ENCODE data around the gene PHACTR1. TPM values are rescaled to one million over a fixed set of nuclear protein-coding genes. Genes with fewer than 3 reads are reported as not detected.

PHACTR1 gene
- total RNA-seq, 1 donor from 2014 or later, result 8.5 TPM

DNA sequence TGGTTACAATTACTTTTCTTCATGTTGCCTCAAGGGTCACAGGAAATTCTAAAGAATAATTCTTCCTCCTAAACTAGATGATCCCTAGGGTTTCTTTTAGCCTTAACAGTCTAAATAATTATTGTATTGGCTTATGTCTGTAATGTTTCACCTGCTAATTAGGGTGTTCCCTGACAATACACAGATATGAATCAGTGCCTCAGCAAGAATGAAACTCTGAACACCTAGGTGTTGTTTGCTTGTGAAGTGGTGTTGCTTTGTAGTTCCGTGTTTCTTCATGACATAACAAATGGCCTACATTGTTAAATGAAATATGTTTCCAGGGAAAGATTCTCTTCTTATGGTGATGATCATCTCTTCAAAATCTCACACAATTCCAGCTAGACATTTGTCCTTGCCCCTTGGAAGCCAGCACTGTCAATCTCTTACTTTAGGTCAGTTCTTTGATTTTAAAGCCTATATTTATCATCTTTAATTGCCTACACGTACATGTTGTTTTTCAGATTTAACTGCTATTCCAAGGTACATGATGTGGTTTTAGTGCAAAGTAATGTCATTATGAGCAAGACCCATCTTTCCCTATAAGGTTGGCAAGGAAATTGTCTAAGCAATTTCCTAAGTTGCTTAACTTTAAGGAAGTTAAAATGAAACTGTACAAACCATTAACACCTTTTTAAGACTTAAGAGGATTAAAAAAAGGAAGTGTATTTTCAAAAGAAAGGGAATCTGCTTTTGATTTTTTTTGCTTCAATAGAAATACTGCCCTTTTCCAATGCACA lies 499.9 kb downstream of the PHACTR1 start:
- H3K27me3 Mint-ChIP-seq (ENCODE audit: low read depth, unreplicated experiment), result no peaks in the 10 kb centered on the region
- peaks cover 6% of the 10 kb centered on the region for H3K36me3 Mint-ChIP-seq (ENCODE audit: low read depth, unreplicated experiment)
- peaks cover 5% of the 10 kb centered on the region for H3K9me3 Mint-ChIP-seq (ENCODE audit: unreplicated experiment)
- H3K4me3 Mint-ChIP-seq (ENCODE audit: unreplicated experiment), result no peak overlapping the region
- Histone ChIP-seq H3K9ac (ENCODE audit: low read length) (no peak overlapping the region), H3K27ac (ENCODE audit: low read depth, low read length) (no peak overlapping the region), H3K27me3 (ENCODE audit: insufficient read depth, low read length) (no peaks in the 10 kb centered on the region), H3K4me2 (ENCODE audit: low read length) (no peak overlapping the region), H3K36me3 (ENCODE audit: insufficient read depth, low read length) (no peaks in the 10 kb centered on the region), H3K9me3 (ENCODE audit: insufficient read depth, low read depth, low read length) (no peaks in the 10 kb centered on the region), H3K4me3 (ENCODE audit: insufficient read depth, low read depth, low read length) (no peak overlapping the region), H3K79me2 (ENCODE audit: insufficient read depth, low read length) (no peaks in the 10 kb centered on the region), H3K4me1 (ENCODE audit: insufficient read depth, low read length) (peaks cover 10% of the 10 kb centered on the region), H4K20me1 (ENCODE audit: insufficient read depth, low read length) (no peaks in the 10 kb centered on the region), H2AFZ (ENCODE audit: low read depth, low read length) (no peak overlapping the region)
- FAIRE-seq (no peak), DNase-seq (ENCODE audit: low read depth) (no peak)
- peaks cover 13% of the 10 kb centered on the region for H3K4me1 Mint-ChIP-seq (ENCODE audit: low read depth, unreplicated experiment)
- no peak overlapping the region for H3K27ac Mint-ChIP-seq (ENCODE audit: unreplicated experiment)
- TF ChIP-seq, protein P1, sequence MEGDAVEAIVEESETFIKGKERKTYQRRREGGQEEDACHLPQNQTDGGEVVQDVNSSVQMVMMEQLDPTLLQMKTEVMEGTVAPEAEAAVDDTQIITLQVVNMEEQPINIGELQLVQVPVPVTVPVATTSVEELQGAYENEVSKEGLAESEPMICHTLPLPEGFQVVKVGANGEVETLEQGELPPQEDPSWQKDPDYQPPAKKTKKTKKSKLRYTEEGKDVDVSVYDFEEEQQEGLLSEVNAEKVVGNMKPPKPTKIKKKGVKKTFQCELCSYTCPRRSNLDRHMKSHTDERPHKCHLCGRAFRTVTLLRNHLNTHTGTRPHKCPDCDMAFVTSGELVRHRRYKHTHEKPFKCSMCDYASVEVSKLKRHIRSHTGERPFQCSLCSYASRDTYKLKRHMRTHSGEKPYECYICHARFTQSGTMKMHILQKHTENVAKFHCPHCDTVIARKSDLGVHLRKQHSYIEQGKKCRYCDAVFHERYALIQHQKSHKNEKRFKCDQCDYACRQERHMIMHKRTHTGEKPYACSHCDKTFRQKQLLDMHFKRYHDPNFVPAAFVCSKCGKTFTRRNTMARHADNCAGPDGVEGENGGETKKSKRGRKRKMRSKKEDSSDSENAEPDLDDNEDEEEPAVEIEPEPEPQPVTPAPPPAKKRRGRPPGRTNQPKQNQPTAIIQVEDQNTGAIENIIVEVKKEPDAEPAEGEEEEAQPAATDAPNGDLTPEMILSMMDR (IDR thresholded peaks at IDR 0.05; ENCODE audit: insufficient read depth, low read depth, low read length), result no peak
- no peak for TF ChIP-seq EZH2 (IDR thresholded peaks at IDR 0.05; ENCODE audit: insufficient read depth, low read length)

DNA sequence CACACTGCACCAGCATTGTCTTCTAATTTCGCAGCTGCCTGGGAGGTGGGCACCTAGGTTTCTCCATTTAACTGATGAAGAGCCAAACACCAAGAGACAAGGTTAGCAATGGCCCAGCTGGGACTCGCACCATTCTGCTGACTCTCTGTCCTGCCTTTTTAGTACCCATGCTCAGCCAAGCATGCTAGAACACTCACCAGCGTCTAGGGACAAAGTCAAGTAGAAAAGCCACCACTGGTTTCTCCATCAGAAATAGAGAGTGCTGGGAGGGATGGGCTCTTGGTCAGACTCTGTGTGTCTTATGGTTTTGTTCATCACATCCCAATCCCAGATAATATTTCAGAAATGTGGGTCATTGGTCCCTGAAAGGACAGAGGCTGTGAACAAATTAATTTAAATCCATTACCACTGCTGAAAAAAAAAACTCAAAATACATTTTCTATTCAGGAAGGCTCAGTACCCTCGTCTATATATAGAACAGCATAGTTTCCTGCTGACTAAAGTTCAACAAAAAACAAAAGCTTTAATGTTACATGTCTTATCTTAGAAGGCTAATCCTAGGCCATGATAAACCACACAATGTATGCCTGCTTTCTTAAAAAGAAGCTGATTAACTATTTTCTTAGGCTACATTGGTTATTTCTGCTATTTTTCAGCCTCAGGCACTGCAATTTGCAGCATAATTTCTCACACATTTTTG lies 500.8 kb downstream of the PHACTR1 start:
- H2AFZ ChIP-seq (ENCODE audit: low read depth, low read length), result no peak overlapping the region
- H3K4me2 ChIP-seq (ENCODE audit: low read length), result peak overlapping the region; percentile 62
- peaks cover 13% of the 10 kb centered on the region for H3K4me1 Mint-ChIP-seq (ENCODE audit: low read depth, unreplicated experiment)
- H3K36me3 Mint-ChIP-seq (ENCODE audit: low read depth, unreplicated experiment), result peaks cover 3% of the 10 kb centered on the region
- peak; percentile 59 for DNase-seq (ENCODE audit: low read depth)
- peaks cover 10% of the 10 kb centered on the region for H3K4me1 ChIP-seq (ENCODE audit: insufficient read depth, low read length)
- no peaks in the 10 kb centered on the region for H3K9me3 ChIP-seq (ENCODE audit: insufficient read depth, low read depth, low read length)
- no peaks in the 10 kb centered on the region for H3K27me3 Mint-ChIP-seq (ENCODE audit: low read depth, unreplicated experiment)
- H4K20me1 ChIP-seq (ENCODE audit: insufficient read depth, low read length), result no peaks in the 10 kb centered on the region
- H3K79me2 ChIP-seq (ENCODE audit: insufficient read depth, low read length), result no peaks in the 10 kb centered on the region
- H3K9ac ChIP-seq (ENCODE audit: low read length), result no peak overlapping the region
- H3K9me3 Mint-ChIP-seq (ENCODE audit: unreplicated experiment), result peaks cover 3% of the 10 kb centered on the region
- no peak overlapping the region for H3K4me3 ChIP-seq (ENCODE audit: insufficient read depth, low read depth, low read length)
- TF ChIP-seq, protein P1 (IDR thresholded peaks at IDR 0.05; ENCODE audit: insufficient read depth, low read depth, low read length), result no peak
- TF ChIP-seq EZH2 (IDR thresholded peaks at IDR 0.05; ENCODE audit: insufficient read depth, low read length), result no peak
- no peaks in the 10 kb centered on the region for H3K27me3 ChIP-seq (ENCODE audit: insufficient read depth, low read length)
- no peaks in the 10 kb centered on the region for H3K36me3 ChIP-seq (ENCODE audit: insufficient read depth, low read length)
- H3K27ac Mint-ChIP-seq (ENCODE audit: unreplicated experiment), result no peak overlapping the region
- H3K4me3 Mint-ChIP-seq (ENCODE audit: unreplicated experiment), result no peak overlapping the region
- H3K27ac ChIP-seq (ENCODE audit: low read depth, low read length), result no peak overlapping the region
- FAIRE-seq, result peak; percentile 55

Data from astrocyte (in vitro differentiated cells and primary cell).